ENCODE data around the gene CYP21A2.
A peak's percentile ranks its signal among the peaks of the same experiment; 100 is the strongest.

Gene CYP21A2

DNA sequence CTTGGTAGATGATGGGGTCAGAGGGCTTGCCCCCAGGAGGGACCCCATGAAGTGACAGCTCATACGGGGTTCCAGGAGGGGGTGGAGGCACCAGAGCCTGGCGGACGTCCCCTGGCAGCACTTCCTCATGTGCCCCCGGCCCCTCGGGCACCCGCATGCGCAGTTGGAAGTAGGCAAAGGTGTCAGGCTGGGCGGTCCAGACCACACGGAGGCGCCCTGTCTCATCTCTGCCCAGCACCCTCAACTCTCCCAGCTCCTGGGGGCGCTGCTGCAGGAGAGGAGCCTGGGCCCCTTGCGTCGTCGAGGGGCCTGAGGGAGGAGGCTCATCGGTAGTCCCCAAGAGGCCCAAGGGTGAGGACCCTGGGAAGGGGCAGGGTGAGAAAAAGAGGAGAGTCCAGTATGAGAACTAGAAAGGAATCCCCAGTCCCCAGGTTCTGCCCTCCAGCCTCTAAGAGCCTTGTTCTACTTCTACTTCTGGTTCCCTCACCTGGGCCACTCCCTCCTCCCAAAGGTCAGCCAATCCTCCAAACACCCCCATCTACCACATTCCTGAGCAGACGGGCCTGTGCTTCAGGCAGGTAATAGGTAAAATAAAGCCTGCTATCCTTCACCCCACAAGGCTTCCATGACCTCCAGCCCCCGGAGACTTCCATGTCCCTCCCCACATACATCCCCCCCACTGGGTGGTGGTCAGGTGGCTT, 47.7 kb downstream of the CYP21A2 start:
- H3K9me3 ChIP-seq (ENCODE audit: control insufficient read depth in 1 of 2, low read length in 2 of 2), result no peaks in the 10 kb centered on the region
- H3K4me1 ChIP-seq (ENCODE audit: control insufficient read depth in 1 of 2, insufficient read depth in 2 of 2, low read length in 2 of 2), result peaks cover 0 to 16% of the 10 kb centered on the region in 2 donors
- no peaks in the 10 kb centered on the region for H3K27me3 ChIP-seq (ENCODE audit: low read depth, low read length)
- peaks cover 0 to 8% of the 10 kb centered on the region in 2 donors for H3K36me3 ChIP-seq (ENCODE audit: control insufficient read depth in 1 of 2, insufficient read depth in 2 of 2, low read length in 2 of 2)
- no peak overlapping the region for H3K4me3 ChIP-seq (ENCODE audit: low read depth in 1 of 2, low read length in 2 of 2)
- H3K27ac ChIP-seq (ENCODE audit: low read length), result peak overlapping the region; percentile 1

DNA sequence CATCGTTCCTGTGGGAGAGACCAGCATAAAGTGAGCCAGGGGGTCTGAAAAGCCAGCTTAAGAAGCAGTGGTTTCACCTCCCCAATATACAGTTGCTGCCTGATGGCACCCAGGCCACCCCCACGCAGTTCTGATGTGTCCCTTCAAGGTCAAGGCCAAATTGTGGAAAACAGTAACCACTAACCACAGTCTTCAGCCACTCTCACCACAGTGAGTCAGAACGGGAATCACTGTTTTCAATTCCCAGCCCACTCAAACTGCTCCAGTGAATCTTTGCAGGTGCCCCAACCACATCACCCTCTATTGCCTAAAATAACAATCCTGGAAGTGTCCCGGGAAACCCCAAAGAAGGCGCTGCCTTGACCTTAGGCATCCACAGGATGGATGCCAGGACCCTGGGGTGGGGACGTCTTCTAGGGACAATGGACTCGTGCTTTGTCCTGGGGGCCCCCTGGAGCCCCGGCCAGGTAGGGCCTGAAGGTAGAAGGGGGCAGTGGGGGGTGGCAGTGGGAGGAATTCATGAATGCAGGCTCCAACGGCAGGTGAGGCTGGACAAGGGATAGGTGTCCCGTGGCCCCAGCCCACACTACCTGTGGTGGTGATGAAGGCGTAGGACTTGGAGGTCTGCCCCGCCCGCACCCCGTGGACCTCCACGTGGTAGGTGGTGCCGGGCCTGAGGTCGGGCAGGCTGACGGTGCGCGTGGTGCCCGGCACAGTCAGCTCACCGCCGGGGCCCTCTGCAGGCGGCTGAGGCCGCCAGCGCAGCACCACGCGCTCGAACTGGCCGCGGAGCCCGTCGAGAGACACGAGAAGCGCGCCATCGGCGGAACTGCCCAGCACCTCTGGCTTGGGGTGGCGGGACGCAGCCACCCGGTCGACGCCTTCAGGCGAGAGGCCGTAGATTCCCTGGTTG, 48.7 kb downstream of the CYP21A2 start:
- peak overlapping the region in 1 of 2 donors; percentile 5 for H3K4me3 ChIP-seq (ENCODE audit: low read depth in 1 of 2, low read length in 2 of 2)
- peaks cover 0 to 16% of the 10 kb centered on the region in 2 donors for H3K4me1 ChIP-seq (ENCODE audit: control insufficient read depth in 1 of 2, insufficient read depth in 2 of 2, low read length in 2 of 2)
- no peaks in the 10 kb centered on the region for H3K27me3 ChIP-seq (ENCODE audit: low read depth, low read length)
- peaks cover 0 to 8% of the 10 kb centered on the region in 2 donors for H3K36me3 ChIP-seq (ENCODE audit: control insufficient read depth in 1 of 2, insufficient read depth in 2 of 2, low read length in 2 of 2)
- no peak overlapping the region for H3K27ac ChIP-seq (ENCODE audit: low read length)
- no peaks in the 10 kb centered on the region for H3K9me3 ChIP-seq (ENCODE audit: control insufficient read depth in 1 of 2, low read length in 2 of 2)

DNA sequence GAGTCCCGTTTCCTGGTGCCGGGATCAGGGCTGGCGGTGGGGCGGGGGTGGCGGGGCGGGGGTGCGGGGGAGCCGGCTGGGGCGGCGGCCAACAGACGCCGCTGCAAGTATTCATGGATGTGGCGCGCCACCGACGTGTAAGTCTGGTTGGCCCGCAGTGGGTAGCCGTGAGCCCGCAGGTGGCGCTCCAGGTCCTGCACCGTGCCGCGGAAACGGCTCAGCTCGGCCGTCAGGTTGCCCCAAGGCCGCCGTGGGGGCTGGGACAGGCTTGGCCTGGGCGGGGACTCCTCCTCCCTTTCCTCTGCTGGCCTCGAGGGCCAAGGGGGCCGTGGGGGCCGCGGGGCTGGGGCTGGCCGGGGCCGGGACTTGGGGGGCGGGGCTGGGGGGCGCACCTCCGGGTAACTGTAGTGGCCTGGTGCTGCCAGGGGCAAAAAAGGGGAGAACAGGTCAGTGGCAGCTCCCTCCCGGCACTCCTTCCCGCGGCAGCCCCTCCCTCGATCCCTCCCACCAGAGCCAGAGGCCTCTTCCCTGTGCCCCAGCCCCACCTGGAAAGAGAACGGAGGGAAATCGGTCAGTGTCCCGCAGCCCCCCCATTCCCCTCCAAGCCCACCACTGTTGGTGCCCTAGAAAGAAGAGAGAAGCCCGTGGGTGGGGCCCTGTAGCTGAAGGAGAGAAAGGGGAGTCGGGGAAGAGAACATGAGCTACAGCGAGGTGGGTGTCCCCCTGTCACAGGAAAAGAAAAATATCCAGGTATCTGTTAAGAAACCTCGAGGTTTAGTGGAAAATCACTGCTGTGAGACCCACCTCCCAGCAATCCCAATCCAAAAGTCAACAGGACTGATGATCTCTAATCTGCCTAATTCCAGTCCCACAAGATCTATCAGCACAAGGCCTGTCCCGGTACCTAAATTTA, 49.6 kb downstream of the CYP21A2 start:
- peaks cover 0 to 8% of the 10 kb centered on the region in 2 donors for H3K36me3 ChIP-seq (ENCODE audit: control insufficient read depth in 1 of 2, insufficient read depth in 2 of 2, low read length in 2 of 2)
- H3K27me3 ChIP-seq (ENCODE audit: low read depth, low read length), result no peaks in the 10 kb centered on the region
- no peak overlapping the region for H3K4me3 ChIP-seq (ENCODE audit: low read depth in 1 of 2, low read length in 2 of 2)
- peak overlapping the region; percentile 23 for H3K27ac ChIP-seq (ENCODE audit: low read length)
- H3K4me1 ChIP-seq (ENCODE audit: control insufficient read depth in 1 of 2, insufficient read depth in 2 of 2, low read length in 2 of 2), result peaks cover 0 to 23% of the 10 kb centered on the region in 2 donors
- H3K9me3 ChIP-seq (ENCODE audit: control insufficient read depth in 1 of 2, low read length in 2 of 2), result no peaks in the 10 kb centered on the region

DNA sequence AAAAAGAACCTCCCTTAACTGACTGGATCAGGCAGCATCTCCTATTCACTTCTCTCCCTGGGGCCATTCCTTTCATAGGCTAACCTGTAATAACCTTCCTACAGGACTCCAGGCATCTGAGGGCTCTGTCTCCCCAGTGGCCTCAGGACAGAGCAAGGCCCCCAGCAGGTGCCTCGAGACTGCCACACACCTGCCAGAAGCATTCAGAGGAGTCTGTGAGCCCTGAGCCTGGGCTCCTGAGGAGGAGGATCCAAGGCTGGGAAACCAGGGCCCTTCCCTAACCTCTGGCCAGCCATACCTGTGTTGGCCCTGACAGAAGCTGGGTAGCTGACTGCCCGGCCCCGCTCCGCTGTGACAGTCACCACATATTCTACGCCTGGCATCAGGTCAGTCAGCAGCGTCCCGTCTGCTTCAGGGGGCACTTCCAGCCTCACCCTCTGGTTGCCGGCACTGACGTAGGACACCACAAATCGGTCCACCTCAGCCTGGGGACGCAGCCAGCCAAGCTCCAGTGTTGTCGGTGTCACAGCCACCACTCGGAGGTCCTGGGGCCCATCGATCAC, 50.4 kb downstream of the CYP21A2 start:
- H3K27me3 ChIP-seq (ENCODE audit: low read depth, low read length), result no peaks in the 10 kb centered on the region
- H3K4me3 ChIP-seq (ENCODE audit: low read depth in 1 of 2, low read length in 2 of 2), result no peak overlapping the region
- H3K4me1 ChIP-seq (ENCODE audit: control insufficient read depth in 1 of 2, insufficient read depth in 2 of 2, low read length in 2 of 2), result peaks cover 6 to 30% of the 10 kb centered on the region in 2 donors
- peaks cover 0 to 8% of the 10 kb centered on the region in 2 donors for H3K36me3 ChIP-seq (ENCODE audit: control insufficient read depth in 1 of 2, insufficient read depth in 2 of 2, low read length in 2 of 2)
- peak overlapping the region; percentile 23 for H3K27ac ChIP-seq (ENCODE audit: low read length)
- no peaks in the 10 kb centered on the region for H3K9me3 ChIP-seq (ENCODE audit: control insufficient read depth in 1 of 2, low read length in 2 of 2)

DNA sequence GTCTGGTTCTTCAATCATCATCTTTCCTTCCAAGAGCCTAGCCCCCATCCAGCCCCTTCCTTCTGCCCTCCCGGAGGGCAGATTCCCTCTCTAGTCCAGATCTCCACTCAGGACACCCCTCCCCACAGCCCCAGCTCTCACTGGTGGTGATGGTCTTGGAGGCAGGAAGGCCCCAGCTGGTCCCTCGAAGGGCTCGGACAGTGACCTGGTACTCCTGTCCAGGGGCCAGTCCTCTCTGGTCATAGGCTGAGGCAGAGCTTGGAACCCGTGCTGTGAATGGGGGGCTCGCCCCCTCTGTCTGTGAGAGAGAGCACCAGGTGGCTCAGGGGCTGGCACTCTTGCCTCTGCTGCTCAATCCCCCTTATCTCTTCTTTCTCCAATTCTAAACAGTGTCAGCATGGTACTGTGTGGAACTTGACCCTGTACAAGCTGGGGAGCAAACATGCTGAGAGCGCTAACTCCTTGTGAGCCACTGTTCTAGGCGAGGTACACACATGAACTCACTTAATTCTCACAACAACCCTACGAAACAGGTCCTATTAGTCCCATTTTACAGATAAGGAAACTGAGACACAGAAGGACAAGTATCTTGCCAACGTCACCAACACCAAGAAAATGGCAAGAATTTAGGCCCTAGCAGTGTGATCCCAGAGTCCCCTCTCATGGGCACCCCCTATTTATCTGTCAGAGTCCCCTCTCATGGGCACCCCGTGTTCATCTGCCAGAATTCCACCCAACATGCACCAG, 51.0 kb downstream of the CYP21A2 start:
- Histone ChIP-seq H3K27ac (ENCODE audit: low read length) (no peak overlapping the region), H3K9me3 (ENCODE audit: control insufficient read depth in 1 of 2, low read length in 2 of 2) (no peaks in the 10 kb centered on the region), H3K4me3 (ENCODE audit: low read depth in 1 of 2, low read length in 2 of 2) (no peak overlapping the region), H3K4me1 (ENCODE audit: control insufficient read depth in 1 of 2, insufficient read depth in 2 of 2, low read length in 2 of 2) (peaks cover 6 to 37% of the 10 kb centered on the region in 2 donors), H3K27me3 (ENCODE audit: low read depth, low read length) (no peaks in the 10 kb centered on the region), H3K36me3 (ENCODE audit: control insufficient read depth in 1 of 2, insufficient read depth in 2 of 2, low read length in 2 of 2) (peaks cover 0 to 8% of the 10 kb centered on the region in 2 donors)
